Nucleus accumbens (tissue), 56 donors: ENCODE results near the gene COMP.

Source experiments
- DNase-seq, 56 donors: peaks; one replicate each; lab custom pipeline; 2025; lab: John Stamatoyannopoulos, UW

The COMP gene

DNA sequence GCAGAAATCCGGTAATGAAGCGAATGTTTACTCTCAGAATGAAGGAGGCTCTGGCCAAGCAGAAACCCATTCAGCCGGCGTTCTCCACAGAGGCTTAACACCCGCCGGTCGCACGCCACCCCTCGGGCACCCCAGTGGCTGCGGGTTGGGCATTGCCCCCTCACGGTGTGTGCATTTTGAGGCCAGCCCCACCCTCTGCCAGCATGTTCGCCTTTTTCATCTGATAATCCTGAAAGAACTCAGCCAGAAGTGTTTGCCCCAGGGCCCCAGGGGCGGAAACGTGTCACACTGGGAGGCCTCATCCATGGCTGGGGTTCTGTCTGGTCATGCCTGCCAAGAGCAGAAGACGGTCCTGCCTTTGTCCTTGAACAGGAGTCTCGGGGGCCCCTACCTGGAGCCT, 34.2 kb downstream of the COMP start:
- no peak for DNase-seq

GRCh38 chr19:18754501-18754900, 36.6 kb downstream of the COMP start:
- no peak for DNase-seq

- DNase-seq, result no peak
Observed at GRCh38 chr19:18751571-18751970, 39.5 kb downstream of the COMP start.

- no peak for DNase-seq
Observed at GRCh38 chr19:18750295-18750970, 40.7 kb downstream of the COMP start.

DNA sequence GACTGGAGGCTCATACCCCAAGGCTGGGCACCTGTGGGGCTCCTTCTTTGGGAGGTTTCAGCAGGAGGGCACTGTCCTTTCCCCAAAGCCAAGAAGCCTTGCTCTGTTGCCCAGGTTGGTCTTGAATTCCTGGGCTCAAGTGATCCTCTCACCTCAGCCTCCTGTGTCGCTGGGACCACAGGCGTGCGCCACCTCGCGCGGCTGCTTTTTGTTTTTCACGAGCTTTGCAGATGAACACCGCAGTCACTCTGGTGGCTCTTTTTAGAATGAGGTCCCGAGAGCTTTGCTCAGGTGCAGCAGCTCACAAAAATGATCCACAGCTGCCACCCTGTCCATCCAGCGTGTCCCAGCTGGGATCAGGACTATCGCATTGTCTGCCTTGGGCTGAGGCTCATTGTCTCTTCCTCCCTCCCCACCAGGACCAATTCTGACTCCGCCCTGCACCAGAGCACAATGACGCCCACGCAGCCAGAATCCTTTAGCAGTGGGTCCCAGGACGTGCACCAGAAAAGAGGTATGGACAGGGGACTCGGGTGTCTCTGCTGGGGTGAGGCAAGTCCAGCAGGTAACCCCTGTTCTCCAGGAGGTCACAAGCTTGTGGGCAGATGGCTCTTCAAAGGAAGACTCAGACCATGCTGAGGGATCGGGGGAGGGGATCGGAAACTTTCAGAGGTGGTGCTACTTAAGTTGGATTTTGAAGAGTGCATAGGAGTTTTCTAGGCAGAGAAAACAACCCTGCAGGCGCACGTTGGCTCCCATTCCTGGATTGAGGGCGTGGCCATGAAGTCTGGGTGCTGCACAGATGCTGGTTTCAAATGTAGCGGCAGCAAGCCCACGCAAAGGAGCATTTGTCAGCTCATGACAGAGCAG, 41.5 kb downstream of the COMP start:
- DNase-seq, result no peak

DNA sequence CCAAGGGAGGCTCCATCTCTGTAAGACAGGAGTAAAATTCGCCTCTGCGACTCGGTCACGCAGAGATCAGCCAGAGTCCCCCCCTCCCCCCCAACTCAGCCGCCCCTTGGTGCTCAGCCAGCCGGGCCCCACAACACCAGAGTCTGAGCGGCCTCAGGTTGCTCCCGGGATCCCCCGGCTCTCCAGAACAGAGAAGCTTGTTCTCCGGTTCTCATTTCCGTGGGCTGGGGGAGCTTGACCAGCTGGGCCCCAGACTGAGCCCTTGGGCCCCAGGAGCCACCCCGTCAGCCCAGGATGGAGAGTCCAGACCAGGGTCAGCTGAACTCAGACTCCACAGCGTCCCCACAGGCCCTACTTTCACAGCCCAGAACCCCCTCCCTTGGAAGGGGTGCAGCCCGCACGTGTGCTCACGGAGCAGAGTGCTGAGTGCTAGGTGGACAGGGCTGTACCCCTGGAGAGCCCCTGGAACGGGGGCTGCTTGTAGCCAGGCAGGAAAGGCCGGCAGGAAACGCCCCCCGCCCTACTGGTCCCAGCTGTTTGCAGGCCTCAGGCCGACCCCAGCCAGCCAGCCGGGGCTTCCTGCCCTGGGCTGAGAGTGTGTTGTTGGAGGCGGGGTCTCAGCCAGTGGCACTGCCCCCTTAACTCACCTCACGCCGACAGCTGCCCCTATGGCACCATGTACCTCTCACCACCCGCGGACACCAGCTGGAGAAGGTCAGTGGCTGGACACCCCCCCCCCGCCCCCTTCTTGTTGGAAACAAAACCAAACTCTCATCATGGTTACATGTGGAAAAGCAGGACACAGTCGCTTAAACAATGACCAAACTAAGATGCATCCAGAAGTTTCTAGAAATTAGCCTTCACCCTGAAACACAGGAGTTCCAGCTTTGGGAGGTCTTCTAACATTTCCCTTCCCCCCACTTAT, 44.4 kb downstream of the COMP start:
- no peak for DNase-seq

GRCh38 chr19:18745931-18746330, 45.2 kb downstream of the COMP start:
- no peak for DNase-seq

GRCh38 chr19:18745012-18745735, 45.9 kb downstream of the COMP start:
- peak in 6 of 56 donors; percentile 8 to 30 (median 16) for DNase-seq

- no peak for DNase-seq
Observed at GRCh38 chr19:18743784-18744418, 47.2 kb downstream of the COMP start.

DNA sequence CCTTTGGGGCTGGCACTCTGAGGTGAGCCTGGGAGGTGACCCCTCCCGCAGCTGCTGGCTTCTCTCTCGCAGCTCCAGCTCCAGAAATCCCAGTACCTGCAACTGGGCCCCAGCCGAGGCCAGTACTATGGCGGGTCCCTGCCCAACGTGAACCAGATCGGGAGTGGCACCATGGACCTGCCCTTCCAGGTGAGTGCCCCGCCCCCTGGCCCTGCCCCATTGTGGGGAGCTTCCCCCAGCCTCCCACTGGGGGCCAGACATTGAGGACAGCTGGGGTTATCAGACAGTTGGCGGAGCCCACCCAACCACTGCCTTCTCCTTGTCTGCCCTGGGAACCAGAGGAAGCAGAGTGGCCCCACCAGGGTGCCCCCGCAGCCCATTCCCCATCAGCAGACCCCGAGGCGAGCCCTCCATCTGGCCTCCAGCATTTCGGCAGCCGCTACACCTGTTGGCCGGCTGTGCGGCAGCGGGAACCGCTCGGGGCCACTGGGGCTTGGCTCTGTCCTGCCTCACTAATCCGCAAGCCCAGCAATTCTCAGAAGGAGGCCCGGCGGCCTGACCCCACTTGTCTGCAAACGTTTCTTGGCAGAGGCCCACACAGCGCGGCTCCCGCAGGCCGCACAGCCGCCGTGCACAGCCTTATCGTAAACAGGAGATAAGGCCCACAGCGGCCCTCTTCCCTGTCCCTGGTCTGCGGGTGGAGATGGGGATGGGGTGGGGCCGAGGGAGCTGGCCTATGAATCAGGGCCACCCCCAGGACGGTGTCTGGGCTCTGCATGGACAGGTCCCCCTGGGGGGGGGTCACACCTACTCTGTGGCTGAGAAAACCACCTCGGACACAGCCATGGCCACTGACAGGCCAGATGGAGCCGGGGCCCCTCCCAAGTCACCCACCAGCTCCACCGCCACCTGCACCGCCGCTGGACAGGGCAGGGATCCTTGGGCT, 48.0 kb downstream of the COMP start:
- no peak for DNase-seq

DNA sequence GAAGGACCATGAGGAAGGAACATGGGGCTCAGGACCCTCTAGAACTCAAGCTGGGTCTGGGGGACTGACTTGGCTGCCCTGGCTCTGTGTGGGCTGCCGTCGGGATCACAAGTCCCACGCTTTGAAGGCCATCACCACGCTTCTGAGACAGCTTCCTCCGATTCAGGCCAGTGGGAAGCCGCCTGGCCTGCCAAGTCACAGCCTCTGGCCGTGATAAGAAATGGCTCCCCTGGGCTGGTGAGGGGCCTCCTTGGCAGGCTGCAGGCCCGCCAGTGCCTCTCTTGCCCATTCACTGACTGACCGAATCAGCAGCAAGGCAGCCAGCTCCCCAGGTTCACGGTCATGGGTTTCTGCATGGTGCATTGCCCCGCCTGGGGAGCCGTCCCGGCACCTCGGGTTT, 48.8 kb downstream of the COMP start:
- no peak for DNase-seq

GRCh38 chr19:18741124-18742121, 49.7 kb downstream of the COMP start:
- peak in 6 of 56 donors; percentile 18 to 28 (median 22) for DNase-seq

- no peak for DNase-seq
Observed at GRCh38 chr19:18738961-18739690, 52.0 kb downstream of the COMP start.

- no peak for DNase-seq
Observed at GRCh38 chr19:18737954-18738351, 53.2 kb downstream of the COMP start.

DNA sequence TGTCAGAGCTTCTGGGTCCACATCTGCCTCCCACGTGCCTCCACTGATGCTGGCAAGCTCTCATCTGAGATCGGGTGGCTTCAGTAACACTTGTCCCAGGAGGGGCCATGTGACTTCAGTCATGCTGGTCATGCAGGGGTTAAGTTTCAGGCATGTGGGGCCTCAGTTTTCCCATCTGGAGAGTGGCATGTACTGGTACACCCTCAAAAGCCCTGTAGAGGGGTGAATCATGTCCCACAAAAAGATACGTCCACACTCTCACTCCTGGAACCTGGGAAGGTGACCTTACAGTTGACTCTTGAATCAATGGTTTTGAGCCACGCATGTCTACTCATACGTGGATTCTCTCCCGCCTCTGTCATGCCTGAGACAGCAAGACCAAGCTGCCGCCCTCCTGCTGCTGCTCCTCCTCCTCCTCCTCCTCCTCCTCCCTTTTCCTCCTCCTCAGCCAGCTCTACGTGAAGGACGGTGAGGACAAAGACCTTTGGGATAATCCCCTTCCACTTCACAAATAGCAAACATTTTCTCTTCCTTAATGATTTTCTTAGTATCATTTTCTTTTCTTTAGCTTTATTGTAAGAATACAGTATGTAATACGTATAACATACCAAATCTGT, 53.7 kb downstream of the COMP start:
- DNase-seq, result no peak
